GM23248 (cell line): Measurements from ENCODE around the gene RAPGEFL1. TPM values are rescaled to one million over a fixed set of nuclear protein-coding genes. Genes with fewer than 3 reads are reported as not detected.
A peak's percentile ranks its signal among the peaks of the same experiment; 100 is the strongest.

ENCODE experiments used
- DNase-seq: peaks from one replicate; pipeline ENCODE4 v3.0.0-alpha.2; 2015
- H2AFZ ChIP-seq: fragments of 200-600 bp; sonication (generic); 2 replicates; pipeline ENCODE4 v1.6.1; 2016; ENCODE audit warnings: antibody characterized with exemption
- H3F3A ChIP-seq: fragments of 200-600 bp; sonication (generic); 2 replicates; pipeline ENCODE4 v1.6.1; 2016; ENCODE audit warnings: mild to moderate bottlenecking, antibody characterized with exemption, mixed run types; ENCODE audit not compliant: insufficient read depth
- H3K27ac ChIP-seq: fragments of 200-600 bp; sonication (generic); 2 replicates; pipeline ENCODE4 v1.5.1; 2016; ENCODE audit warnings: mild to moderate bottlenecking
- H3K27me3 ChIP-seq: fragments of 200-600 bp; sonication (generic); replicated peaks from 2 replicates; pipeline ENCODE4 v1.6.1; 2016; ENCODE audit warnings: mild to moderate bottlenecking; ENCODE audit not compliant: insufficient read depth
- H3K36me3 ChIP-seq: fragments of 200-600 bp; sonication (generic); 2 replicates; pipeline ENCODE4 v1.6.1; 2016; ENCODE audit warnings: low read depth, mild to moderate bottlenecking
- H3K4me1 ChIP-seq: fragments of 200-600 bp; sonication (generic); 2 replicates; pipeline ENCODE4 v1.6.1; 2016; ENCODE audit warnings: mild to moderate bottlenecking; ENCODE audit not compliant: insufficient read depth
- H3K4me2 ChIP-seq: fragments of 200-600 bp; sonication (generic); one replicate; pipeline ENCODE4 v1.6.1; 2016; ENCODE audit warnings: mild to moderate bottlenecking; ENCODE audit not compliant: unreplicated experiment
- H3K4me3 ChIP-seq: fragments of 200-600 bp; sonication (generic); 2 replicates; pipeline ENCODE4 v1.5.1; 2016; ENCODE audit warnings: mild to moderate bottlenecking
- H3K79me2 ChIP-seq: fragments of 200-600 bp; sonication (generic); 2 replicates; pipeline ENCODE4 v1.6.1; 2016; ENCODE audit warnings: mild to moderate bottlenecking; ENCODE audit not compliant: insufficient read depth
- H3K9ac ChIP-seq: fragments of 200-600 bp; sonication (generic); 2 replicates; pipeline ENCODE4 v1.6.1; 2016; ENCODE audit warnings: mild to moderate bottlenecking
- H3K9me2 ChIP-seq: fragments of 200-600 bp; sonication (generic); 2 replicates; pipeline ENCODE4 v1.6.1; 2016; ENCODE audit warnings: mixed run types, mild to moderate bottlenecking, moderate library complexity; ENCODE audit not compliant: insufficient read depth
- H3K9me3 ChIP-seq: fragments of 200-600 bp; sonication (generic); one replicate; pipeline ENCODE4 v1.6.1; 2017; ENCODE audit warnings: low read depth
- H4K20me1 ChIP-seq: fragments of 200-600 bp; sonication (generic); 2 replicates; pipeline ENCODE4 v1.6.0; 2016; ENCODE audit not compliant: insufficient read depth
- EZH2 ChIP-seq: fragments of 200-600 bp; sonication (generic); IDR thresholded peaks from 2 replicates; pipeline ENCODE4 v1.6.1; 2018; ENCODE audit warnings: antibody characterized with exemption, mild to moderate bottlenecking; ENCODE audit not compliant: insufficient read depth, poor library complexity, severe bottlenecking
- EZH2phosphoT487 ChIP-seq: fragments of 200-600 bp; sonication (generic); IDR thresholded peaks from 2 replicates; pipeline ENCODE4 v1.6.1; 2018; ENCODE audit warnings: antibody characterized with exemption, moderate library complexity, mild to moderate bottlenecking, low read depth; ENCODE audit not compliant: insufficient read depth
- WGBS, 2 experiments: methylation state at CpG; one replicate each; pipeline ENCODE4 v1.1.6; 2015 to 2017; ENCODE audit warnings: low lambda C conversion rate in 2 of 2, low coverage in 1 of 2; ENCODE audit errors: missing lambda C conversion rate in 2 of 2; 5-methylcytosine and 5-hydroxymethylcytosine counted together
- in situ Hi-C: fragments of 300-500 bp; cut with MboI; formaldehyde crosslinking; loops from 2 replicates; pipeline ENCODE4 v1.15.0; 2020
- microRNA-seq: library from miRNA; unstranded; fragments of <30 nt; microRNA quantifications from one replicate; pipeline ENCODE4, GENCODE V29; 2016; ENCODE audit warnings: borderline number of aligned reads
- polyA plus RNA-seq: library from polyadenylated mRNA; unstranded; fragments of >200 nt; fragmentation: Nextera tagmentation; extraction: Ambion mirVana; gene quantifications from 2 replicates; pipeline ENCODE4 v1.2.1, GENCODE V29; 2016
- small RNA-seq: library from RNA; depleted of rRNA; stranded (forward); fragments of <200 nt; gene quantifications from one replicate; pipeline ENCODE3, GENCODE V24; 2014; ENCODE audit warnings: low read depth, low replicate concordance
- total RNA-seq: library from RNA; depleted of rRNA; stranded (reverse); fragments of >200 nt; shearing (Covaris generic); gene quantifications from 2 replicates; pipeline ENCODE4 v1.2.3, GENCODE V29; 2014; rRNA removed

Gene RAPGEFL1
- total and polyA plus RNA-seq, 2 experiments from 2014 or later = 0.76 to 0.96 TPM

GRCh38 chr17:40241252-40241834 is 64.1 kb downstream of the RAPGEFL1 start:
- Histone ChIP-seq H3K27ac (peak overlapping the region; percentile 14), H3K9me3 (no peaks in the 10 kb centered on the region), H3K27me3 (no peaks in the 10 kb centered on the region), H3K79me2 (peaks cover 98% of the 10 kb centered on the region), H3K36me3 (no peaks in the 10 kb centered on the region), H3K4me1 (peaks cover 29% of the 10 kb centered on the region), H4K20me1 (peaks cover 14% of the 10 kb centered on the region), H3K9me2 (no peaks in the 10 kb centered on the region), H3F3A (peaks cover 40% of the 10 kb centered on the region), H2AFZ (no peak overlapping the region), H3K4me3 (no peak overlapping the region), H3K4me2 (no peak overlapping the region), H3K9ac (peak overlapping the region; percentile 23; the same call in 1 of the 2 replicates)
- TF ChIP-seq EZH2 (no peak), EZH2phosphoT487 (no peak)
- WGBS, 2 experiments = 33 to 43% methylated on average over 4 of the region's 4 CpGs
- peak; percentile 37 for DNase-seq
- in situ Hi-C loops = no loop called here

- peak; percentile 68 for DNase-seq
- peaks cover 99% of the 10 kb centered on the region for H3K79me2 ChIP-seq
- peak overlapping the region; percentile 17; the same call in 1 of the 2 replicates for H3K4me3 ChIP-seq
- H4K20me1 ChIP-seq = peaks cover 13% of the 10 kb centered on the region
- in situ Hi-C loops = no loop called here
- no peaks in the 10 kb centered on the region for H3K36me3 ChIP-seq
- peak overlapping the region; percentile 45; the same call in 1 of the 2 replicates for H3K9ac ChIP-seq
- 24 to 33% methylated on average over 3 of the region's 3 CpGs for WGBS, 2 experiments
- H3F3A ChIP-seq = peaks cover 40% of the 10 kb centered on the region
- no peaks in the 10 kb centered on the region for H3K27me3 ChIP-seq
- peaks cover 29% of the 10 kb centered on the region for H3K4me1 ChIP-seq
- H3K27ac ChIP-seq = peak overlapping the region; percentile 53
- H3K4me2 ChIP-seq = peak overlapping the region; percentile 63
- no peaks in the 10 kb centered on the region for H3K9me3 ChIP-seq
- no peaks in the 10 kb centered on the region for H3K9me2 ChIP-seq
- no peak overlapping the region for H2AFZ ChIP-seq
- no peak for TF ChIP-seq EZH2phosphoT487
- no peak for TF ChIP-seq EZH2
These were observed 65.5 kb downstream of the RAPGEFL1 start for GRCh38 chr17:40242774-40243173.

- in situ Hi-C loops = no loop called here
- Histone ChIP-seq H3K27ac (peak overlapping the region; percentile 53), H3K4me2 (peak overlapping the region; percentile 63), H3F3A (peaks cover 40% of the 10 kb centered on the region), H3K4me3 (peak overlapping the region; percentile 17), H3K36me3 (no peaks in the 10 kb centered on the region), H4K20me1 (peaks cover 10% of the 10 kb centered on the region; the same call in 1 of the 2 replicates), H3K9me2 (no peaks in the 10 kb centered on the region), H3K9ac (peak overlapping the region; percentile 45), H3K79me2 (peaks cover 99% of the 10 kb centered on the region), H2AFZ (no peak overlapping the region), H3K9me3 (no peaks in the 10 kb centered on the region), H3K27me3 (no peaks in the 10 kb centered on the region), H3K4me1 (peaks cover 29% of the 10 kb centered on the region)
- WGBS, 2 experiments = 11 to 12% methylated on average over 3 of the region's 3 CpGs
- peak; percentile 55 for DNase-seq
- TF ChIP-seq EZH2 (no peak), EZH2phosphoT487 (no peak)
These were observed 66.5 kb downstream of the RAPGEFL1 start for GRCh38 chr17:40243761-40244160.

- DNase-seq = no peak
- no peaks in the 10 kb centered on the region for H3K27me3 ChIP-seq
- peaks cover 29% of the 10 kb centered on the region for H3K4me1 ChIP-seq
- 62 to 69% methylated on average over 4 of the region's 4 CpGs for WGBS, 2 experiments
- peak overlapping the region; percentile 63 for H3K4me2 ChIP-seq
- no peak overlapping the region for H3K4me3 ChIP-seq
- no peak overlapping the region for H3K9ac ChIP-seq
- H4K20me1 ChIP-seq = peaks cover 10% of the 10 kb centered on the region; the same call in 1 of the 2 replicates
- H3K27ac ChIP-seq = peak overlapping the region; percentile 53
- no peak overlapping the region for H2AFZ ChIP-seq
- in situ Hi-C loops = no loop called here
- no peaks in the 10 kb centered on the region for H3K9me3 ChIP-seq
- peaks cover 100% of the 10 kb centered on the region for H3K79me2 ChIP-seq
- no peak for TF ChIP-seq EZH2
- TF ChIP-seq EZH2phosphoT487 = no peak
- H3F3A ChIP-seq = peaks cover 40% of the 10 kb centered on the region
- H3K36me3 ChIP-seq = no peaks in the 10 kb centered on the region
- H3K9me2 ChIP-seq = no peaks in the 10 kb centered on the region
These were observed 67.0 kb downstream of the RAPGEFL1 start for GRCh38 chr17:40244255-40244654.

Small RNAs within 50 kb of the gene (microRNA-seq; reads per million reads assigned to microRNA genes)
- 2.0 reads per million for gene MIR6866
- not detected for gene MIR6867

Small RNAs within 50 kb of the gene (small RNA-seq; reads per million reads assigned to genes)
- not detected for gene MIR6867

Other genes starting within 250 kb of the RAPGEFL1 start
- gene ORMDL3, start 249.9 kb upstream of the RAPGEFL1 start, total RNA-seq = 60.4 and 66.0 TPM in 2 replicates
- 12.0 and 13.2 TPM in 2 replicates for gene ORMDL3, start 249.9 kb upstream of the RAPGEFL1 start, polyA plus RNA-seq
- not detected in 2 replicates for gene LRRC3C, start 249.7 kb upstream of the RAPGEFL1 start, total RNA-seq
- gene LRRC3C, start 249.7 kb upstream of the RAPGEFL1 start, polyA plus RNA-seq = not detected in 2 replicates
- not detected in 2 replicates for gene GSDMA, start 214.5 kb upstream of the RAPGEFL1 start, total RNA-seq
- 0.09 and 0.21 TPM in 2 replicates for gene GSDMA, start 214.5 kb upstream of the RAPGEFL1 start, polyA plus RNA-seq
- 103 and 116 TPM in 2 replicates for gene PSMD3, start 196.7 kb upstream of the RAPGEFL1 start, total RNA-seq
- gene PSMD3, start 196.7 kb upstream of the RAPGEFL1 start, polyA plus RNA-seq = 102 and 106 TPM in 2 replicates
- not detected in 2 replicates for gene CSF3, start 162.0 kb upstream of the RAPGEFL1 start, total RNA-seq
- gene CSF3, start 162.0 kb upstream of the RAPGEFL1 start, polyA plus RNA-seq = 0.13 TPM in 1 of 2 replicates, not detected in the other
- gene MED24, start 123.1 kb upstream of the RAPGEFL1 start, total RNA-seq = 35.3 and 37.3 TPM in 2 replicates
- 33.6 and 35.2 TPM in 2 replicates for gene MED24, start 123.1 kb upstream of the RAPGEFL1 start, polyA plus RNA-seq
- 33.3 and 36.2 TPM in 2 replicates for gene THRA, start 114.5 kb upstream of the RAPGEFL1 start, total RNA-seq
- 15.8 and 16.4 TPM in 2 replicates for gene THRA, start 114.5 kb upstream of the RAPGEFL1 start, polyA plus RNA-seq
- 0.76 and 2.4 TPM in 2 replicates for gene NR1D1, start 76.9 kb upstream of the RAPGEFL1 start, total RNA-seq
- gene NR1D1, start 76.9 kb upstream of the RAPGEFL1 start, polyA plus RNA-seq = 4.6 and 5.4 TPM in 2 replicates
- 45.3 and 76.1 TPM in 2 replicates for gene MSL1, start 55.5 kb upstream of the RAPGEFL1 start, total RNA-seq
- 8.9 and 9.0 TPM in 2 replicates for gene MSL1, start 55.5 kb upstream of the RAPGEFL1 start, polyA plus RNA-seq
- gene CASC3, start 36.9 kb upstream of the RAPGEFL1 start, total RNA-seq = 28.7 and 49.3 TPM in 2 replicates
- gene CASC3, start 36.9 kb upstream of the RAPGEFL1 start, polyA plus RNA-seq = 37.1 and 39.1 TPM in 2 replicates
- 5.9 and 6.2 TPM in 2 replicates for gene WIPF2, start 41.8 kb downstream of the RAPGEFL1 start, total RNA-seq
- 20.5 and 21.5 TPM in 2 replicates for gene WIPF2, start 41.8 kb downstream of the RAPGEFL1 start, polyA plus RNA-seq
- gene CDC6, start 110.4 kb downstream of the RAPGEFL1 start, total RNA-seq = 12.4 and 13.4 TPM in 2 replicates
- 8.8 and 9.8 TPM in 2 replicates for gene CDC6, start 110.4 kb downstream of the RAPGEFL1 start, polyA plus RNA-seq
- 32.2 and 38.9 TPM in 2 replicates for gene RARA, start 131.7 kb downstream of the RAPGEFL1 start, total RNA-seq
- gene RARA, start 131.7 kb downstream of the RAPGEFL1 start, polyA plus RNA-seq = 23.7 and 24.5 TPM in 2 replicates
- 1.2 TPM in 1 of 2 replicates, not detected in the other for gene GJD3, start 187.3 kb downstream of the RAPGEFL1 start, total RNA-seq
- gene GJD3, start 187.3 kb downstream of the RAPGEFL1 start, polyA plus RNA-seq = 1.3 and 2.0 TPM in 2 replicates
- gene TOP2A, start 240.4 kb downstream of the RAPGEFL1 start, total RNA-seq = 71.4 and 75.8 TPM in 2 replicates
- 39.6 and 47.0 TPM in 2 replicates for gene TOP2A, start 240.4 kb downstream of the RAPGEFL1 start, polyA plus RNA-seq